A549 (cell line): ENCODE measurements around the gene ABCG4. TPM values are rescaled to one million over a fixed set of nuclear protein-coding genes. Genes with fewer than 3 reads are reported as not detected.

Experiments
- ATAC-seq, 2 experiments: fragments of 200-7000 bp in 1 of 2; fragments of >200 bp in 1 of 2; cut with Nextera tagmentation in 1 of 2; cut with Tn5 transposase in 1 of 2; 3 replicates each; pipeline versions ENCODE4 v1.8.0 to v1.9.1; 2018 to 2020; ENCODE audit warnings: mild to moderate bottlenecking in 1 of 2, moderate library complexity in 1 of 2
- CTCF ChIA-PET: fragments of 300-600 bp; sonication (Branson Sonifier 250); formaldehyde crosslinking; extraction: SDS; loops from one replicate; lab custom pipeline; 2021; ENCODE audit warnings: antibody characterized with exemption, inconsistent platforms; lab: Yijun Ruan, JAX
- POLR2A ChIA-PET: fragments of 350-600 bp; formaldehyde crosslinking; extraction: SDS; loops from one replicate; lab custom pipeline; 2021; ENCODE audit warnings: antibody characterized with exemption, inconsistent platforms; lab: Yijun Ruan, JAX
- DNase-seq, 2 experiments: peaks; one replicate each; pipeline versions ENCODE4 v3.0.0 to v3.0.0-alpha.2; 2011 to 2016; ENCODE audit warnings: low read depth in 1 of 2, low spot score in 1 of 2
- FAIRE-seq: peaks from 2 replicates; lab custom pipeline; 2011; peaks lifted over from hg19 to GRCh38; lab: Jason Lieb, UNC
- H3K27ac ChIP-seq, 2 experiments: fragments of >200 bp; sonication (Bioruptor Twin); formaldehyde crosslinking; 3 replicates each; pipeline ENCODE4 v1.5.1; 2016 to 2017
- H3K4me1 ChIP-seq: fragments of >200 bp; sonication (Bioruptor Twin); formaldehyde crosslinking; 3 replicates; pipeline ENCODE4 v1.6.1; 2016
- H3K4me2 ChIP-seq: fragments of >200 bp; sonication (Bioruptor Twin); formaldehyde crosslinking; 3 replicates; pipeline ENCODE4 v1.6.1; 2016
- H3K4me3 ChIP-seq: fragments of >200 bp; sonication (Bioruptor Twin); formaldehyde crosslinking; 3 replicates; pipeline ENCODE4 v1.5.1; 2016
- H3K9me3 ChIP-seq: fragments of >200 bp; sonication (Bioruptor Twin); formaldehyde crosslinking; 3 replicates; pipeline ENCODE4 v1.6.1; 2016
- CBX2 ChIP-seq: fragments of 200-600 bp; sonication (generic); IDR thresholded peaks from 2 replicates; pipeline ENCODE4 v1.6.1; 2016; ENCODE audit warnings: low read depth, mild to moderate bottlenecking, borderline replicate concordance
- CBX8 ChIP-seq: fragments of 200-600 bp; sonication (generic); IDR thresholded peaks from 2 replicates; pipeline ENCODE4 v1.6.1; 2016
- CEBPB ChIP-seq, 2 experiments: fragments of >200 bp in 1 of 2; sonication (Bioruptor Twin) in 1 of 2; formaldehyde crosslinking in 1 of 2; IDR thresholded peaks; 2 replicates each; pipeline ENCODE4 v1.6.1; 2012 to 2016
- EHF ChIP-seq: fragments of 250-450 bp; sonication (Bioruptor Pico); IDR thresholded peaks from 2 replicates; pipeline ENCODE4 v1.5.0; 2020; ENCODE audit warnings: mild to moderate bottlenecking
- EP300 ChIP-seq, 2 experiments: fragments of >200 bp; sonication (Bioruptor Twin); formaldehyde crosslinking; IDR thresholded peaks; 2 replicates in 1 of 2; 3 replicates in 1 of 2; pipeline ENCODE4 v1.6.1; 2016 to 2017
- FOSB ChIP-seq: fragments of 250-450 bp; sonication (Bioruptor Pico); IDR thresholded peaks from 2 replicates; pipeline ENCODE4 v1.5.0; 2020; ENCODE audit warnings: mild to moderate bottlenecking, moderate library complexity
- FOSL2 ChIP-seq, 2 experiments: fragments of 450-650 bp in 1 of 2; fragments of >200 bp in 1 of 2; sonication (Bioruptor Twin) in 1 of 2; formaldehyde crosslinking; IDR thresholded peaks; 2 replicates each; pipeline versions ENCODE4 v1.5.0 to v1.6.1; 2016 to 2020; ENCODE audit warnings: mild to moderate bottlenecking in 1 of 2, moderate library complexity in 1 of 2
- FOXS1 ChIP-seq: fragments of 250-450 bp; sonication (Bioruptor Pico); IDR thresholded peaks from 2 replicates; pipeline ENCODE4 v1.5.0; 2020; ENCODE audit warnings: mild to moderate bottlenecking, moderate library complexity
- GATA3 ChIP-seq: IDR thresholded peaks from 2 replicates; pipeline ENCODE4 v1.6.1; 2012; ENCODE audit warnings: borderline replicate concordance
- HEYL ChIP-seq: fragments of 250-450 bp; sonication (Bioruptor Pico); IDR thresholded peaks from 2 replicates; pipeline ENCODE4 v1.8.0; 2021; ENCODE audit warnings: mild to moderate bottlenecking, moderate library complexity
- HOXB5 ChIP-seq: fragments of 250-450 bp; sonication (Bioruptor Pico); IDR thresholded peaks from 2 replicates; pipeline ENCODE4 v1.5.0; 2020; ENCODE audit warnings: mild to moderate bottlenecking, moderate library complexity
- JUN ChIP-seq, 2 experiments: fragments of >200 bp; sonication (Bioruptor Twin); formaldehyde crosslinking; IDR thresholded peaks; 2 replicates in 1 of 2; 3 replicates in 1 of 2; pipeline ENCODE4 v1.6.1; 2016 to 2017
- KDM5A ChIP-seq: fragments of 200-600 bp; sonication (generic); IDR thresholded peaks from 2 replicates; pipeline ENCODE4 v1.6.1; 2016; ENCODE audit warnings: antibody characterized with exemption, mild to moderate bottlenecking
- MAFK ChIP-seq: fragments of 450-650 bp; IDR thresholded peaks from 2 replicates; pipeline ENCODE4 v1.6.1; 2014; ENCODE audit not compliant: partially characterized antibody
- NFE2L2 ChIP-seq: fragments of 150-350 bp; conservative IDR thresholded peaks from 2 replicates; pipeline ENCODE4 v1.6.1; 2014; ENCODE audit warnings: low read length
- NPAS2 ChIP-seq: fragments of 250-450 bp; sonication (Bioruptor Pico); IDR thresholded peaks from 2 replicates; pipeline ENCODE4 v1.8.0; 2022; ENCODE audit warnings: mild to moderate bottlenecking, moderate library complexity, borderline replicate concordance
- PHF8 ChIP-seq: fragments of 200-600 bp; sonication (generic); IDR thresholded peaks from 2 replicates; pipeline ENCODE4 v1.6.1; 2016; ENCODE audit warnings: low read depth, mild to moderate bottlenecking, antibody characterized with exemption, moderate library complexity, borderline replicate concordance
- POLR2AphosphoS2 ChIP-seq: conservative IDR thresholded peaks from 2 replicates; pipeline ENCODE4 v1.6.1; 2012; ENCODE audit warnings: low read length, improper control_type of control experiment, inconsistent platforms
- RAD21 ChIP-seq, 2 experiments: fragments of >200 bp in 1 of 2; sonication (Bioruptor Twin) in 1 of 2; formaldehyde crosslinking in 1 of 2; IDR thresholded peaks in 1 of 2; conservative IDR thresholded peaks in 1 of 2; 2 replicates in 1 of 2; 3 replicates in 1 of 2; pipeline ENCODE4 v1.6.1; 2012 to 2018; ENCODE audit warnings: inconsistent platforms in 1 of 2
- RCOR1 ChIP-seq: fragments of 150-350 bp; IDR thresholded peaks from 2 replicates; pipeline ENCODE4 v1.6.1; 2014; ENCODE audit warnings: antibody characterized with exemption, low read length, low read depth
- RFX5 ChIP-seq: fragments of 450-650 bp; IDR thresholded peaks from 2 replicates; pipeline ENCODE4 v1.7.1; 2014; ENCODE audit warnings: antibody characterized with exemption, mild to moderate bottlenecking, moderate library complexity
- RNF2 ChIP-seq: fragments of 200-600 bp; sonication (generic); IDR thresholded peaks from 2 replicates; pipeline ENCODE4 v1.6.1; 2016; ENCODE audit warnings: low read depth, mild to moderate bottlenecking, antibody characterized with exemption, moderate library complexity, borderline replicate concordance
- SMC3 ChIP-seq: fragments of >200 bp; sonication (Bioruptor Twin); formaldehyde crosslinking; IDR thresholded peaks from 3 replicates; pipeline ENCODE4 v1.6.1; 2018; ENCODE audit warnings: inconsistent platforms
- TFCP2L1 ChIP-seq: fragments of 250-450 bp; sonication (Bioruptor Pico); IDR thresholded peaks from 2 replicates; pipeline ENCODE4 v1.5.0; 2021; ENCODE audit warnings: mild to moderate bottlenecking
- ZC3H11A ChIP-seq: fragments of 450-650 bp; IDR thresholded peaks from 2 replicates; pipeline ENCODE4 v1.6.1; 2014; ENCODE audit warnings: antibody characterized with exemption, mild to moderate bottlenecking
- WGBS: methylation state at CpG from one replicate; pipeline ENCODE4 v1.1.6; 2017; ENCODE audit errors: missing lambda C conversion rate; 5-methylcytosine and 5-hydroxymethylcytosine counted together
- polyA minus RNA-seq: library from RNA; depleted of rRNA, polyadenylated mRNA; stranded (reverse); fragments of >200 nt; gene quantifications from 2 replicates; pipeline ENCODE4 v1.2.3, GENCODE V29; 2011; rRNA and poly(A)+ RNA removed
- polyA plus RNA-seq, 4 experiments: library from polyadenylated mRNA; depleted of rRNA in 3 of 4; stranded (reverse); fragments of >200 nt; fragmentation: RNase III in 1 of 4; extraction: RNeasy Plus Mini Kit Qiagen cat#74134 plus additional on column Dnase treatment in 1 of 4; gene quantifications; 2 replicates in 3 of 4; 3 replicates in 1 of 4; pipeline ENCODE4 v1.2.3, GENCODE V29; 2011 to 2017
- TF ChIP-seq, protein P1 (sequence below): fragments of 250-450 bp; sonication (Bioruptor Pico); IDR thresholded peaks from 2 replicates; pipeline ENCODE4 v1.5.0; 2021; ENCODE audit warnings: mild to moderate bottlenecking, moderate library complexity, borderline replicate concordance
- TF ChIP-seq, protein P2 (sequence below): IDR thresholded peaks from 2 replicates; pipeline ENCODE4 v1.6.1; 2012

ABCG4 gene
- polyA plus RNA-seq (2011; rRNA removed) = 0.10 and 0.25 TPM in 2 replicates
- 0.17 and 0.30 TPM in 2 replicates for polyA plus RNA-seq (2012; cell fraction: cytosol; rRNA removed)
- polyA plus RNA-seq (2012; cell fraction: nucleus; rRNA removed) = 0.79 and 1.1 TPM in 2 replicates
- polyA plus RNA-seq (2017; fragmentation: RNase III; extraction: RNeasy Plus Mini Kit Qiagen cat#74134 plus additional on column Dnase treatment) = 0.33 to 0.44 TPM (median 0.35 TPM) in 3 replicates
- polyA minus RNA-seq = 0.39 and 0.54 TPM in 2 replicates

DNA sequence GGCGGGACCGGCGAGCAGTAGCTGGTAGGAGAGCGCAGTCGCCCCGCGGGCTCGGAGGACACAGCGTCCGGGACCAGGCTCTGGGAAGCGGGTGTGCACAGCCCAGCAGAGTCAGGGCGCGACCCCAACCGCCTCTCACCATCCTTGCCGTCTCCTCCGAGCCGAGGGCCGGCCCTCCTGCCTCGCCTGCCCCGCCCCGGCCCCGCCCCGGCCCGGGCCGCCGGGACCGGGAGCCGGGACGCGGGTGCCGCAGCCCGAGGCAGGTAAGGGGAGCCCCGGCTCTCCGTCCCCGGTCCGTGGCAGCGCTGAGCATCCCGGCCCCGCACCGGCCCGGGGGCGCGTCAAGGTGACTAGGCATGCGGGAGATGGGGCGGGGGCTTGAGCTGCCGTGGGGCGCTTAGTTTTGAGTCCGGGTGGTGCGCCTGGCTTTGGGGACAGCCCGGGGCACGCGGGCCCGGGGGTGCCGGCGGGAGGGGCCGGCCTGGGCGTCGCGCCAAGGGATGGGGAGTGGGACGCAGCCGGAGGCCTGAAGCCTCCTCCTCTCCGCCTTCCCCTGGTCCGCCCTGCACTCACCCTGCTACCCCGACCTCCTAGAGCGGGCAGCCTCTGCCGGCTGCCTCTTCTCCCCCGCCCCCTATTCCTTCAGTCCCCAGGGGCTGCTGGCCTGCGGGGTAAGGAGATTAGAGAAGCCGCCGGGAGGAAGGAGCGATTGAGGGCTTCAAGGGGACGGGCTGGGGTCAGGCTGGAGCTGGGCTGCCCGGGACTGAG is at the start of gene ABCG4:
Gene ABCG4 (plus strand): TSS at position 35 of the 768 bp plus-strand sequence. CDS start 914 bp downstream, outside the sequence.
- FAIRE-seq (no peak), DNase-seq (no peak), ATAC-seq (peak; percentile 60 to 63)
- Histone ChIP-seq H3K4me3 (peak within 1 kb of the TSS; percentile 51), H3K27ac (peak within 1 kb of the TSS; percentile 54 to 85), H3K9me3 (no peaks in the 10 kb centered on the region), H3K4me1 (0 out of 3 replicates have a peak, but pooled peaks cover 4% of the 10 kb centered on the region), H3K4me2 (peak within 1 kb of the TSS; percentile 90)
- 40% methylated on average over 1 of the region's 73 CpGs for WGBS
- ChIA-PET CTCF (interaction anchor here (0.9 to 7.2 kb wide), 4 partner anchors 8 to 135 kb away, joined by 3 to 39 read pairs (median 4); partner anchors contain the start of gene DPAGT1), POLR2A (no interaction called here)
- TF ChIP-seq RFX5 (no peak), FOSB (no peak), GATA3 (no peak), TFCP2L1 (CRISPR knock-in tag) (no peak), NFE2L2 (no peak), RCOR1 (no peak), FOXS1 (no peak), KDM5A (no peak), NPAS2 (CRISPR knock-in tag) (no peak), MAFK (no peak), JUN (IDR thresholded peaks at IDR 0.05) (no peak)
- TF ChIP-seq, protein P1, sequence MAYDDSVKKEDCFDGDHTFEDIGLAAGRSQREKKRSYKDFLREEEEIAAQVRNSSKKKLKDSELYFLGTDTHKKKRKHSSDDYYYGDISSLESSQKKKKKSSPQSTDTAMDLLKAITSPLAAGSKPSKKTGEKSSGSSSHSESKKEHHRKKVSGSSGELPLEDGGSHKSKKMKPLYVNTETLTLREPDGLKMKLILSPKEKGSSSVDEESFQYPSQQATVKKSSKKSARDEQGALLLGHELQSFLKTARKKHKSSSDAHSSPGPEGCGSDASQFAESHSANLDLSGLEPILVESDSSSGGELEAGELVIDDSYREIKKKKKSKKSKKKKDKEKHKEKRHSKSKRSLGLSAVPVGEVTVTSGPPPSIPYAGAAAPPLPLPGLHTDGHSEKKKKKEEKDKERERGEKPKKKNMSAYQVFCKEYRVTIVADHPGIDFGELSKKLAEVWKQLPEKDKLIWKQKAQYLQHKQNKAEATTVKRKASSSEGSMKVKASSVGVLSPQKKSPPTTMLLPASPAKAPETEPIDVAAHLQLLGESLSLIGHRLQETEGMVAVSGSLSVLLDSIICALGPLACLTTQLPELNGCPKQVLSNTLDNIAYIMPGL (CRISPR knock-in tag) = no peak

DNA sequence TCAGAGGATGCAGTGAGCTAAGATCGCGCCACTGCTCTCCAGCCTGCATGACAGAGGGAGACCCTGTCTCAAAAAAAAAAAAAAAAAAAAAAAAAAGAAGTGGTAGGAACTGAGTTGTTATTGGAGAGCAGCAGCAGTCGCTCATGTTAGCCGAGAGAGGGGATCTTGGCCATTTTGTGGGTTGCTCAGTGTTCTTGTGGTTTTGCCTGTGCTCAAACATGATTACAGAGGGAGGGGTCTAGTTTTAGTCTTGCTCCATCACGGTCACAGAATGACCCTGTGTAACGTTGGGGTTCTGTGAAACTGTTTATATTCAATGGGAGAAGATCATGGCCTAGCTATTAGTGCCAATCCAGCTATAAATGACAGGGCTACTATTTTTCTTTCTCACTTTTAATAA is 49.1 kb upstream of the ABCG4 start:
- Histone ChIP-seq H3K4me2 (peak overlapping the region; percentile 99), H3K9me3 (no peaks in the 10 kb centered on the region), H3K4me1 (peaks cover 26% of the 10 kb centered on the region), H3K27ac (no peak overlapping the region), H3K4me3 (no peak overlapping the region)
- no peak for FAIRE-seq
- DNase-seq = no peak
- no peak for TF ChIP-seq HOXB5
- no peak for TF ChIP-seq POLR2AphosphoS2
- no peak for TF ChIP-seq ZC3H11A
- no peak for TF ChIP-seq FOSL2 (IDR thresholded peaks at IDR 0.05)
- no peak for TF ChIP-seq FOSL2 (CRISPR knock-in tag; IDR thresholded peaks at IDR 0.05)
- TF ChIP-seq SMC3 = no peak
- no peak for TF ChIP-seq CBX2
- TF ChIP-seq, protein P2, sequence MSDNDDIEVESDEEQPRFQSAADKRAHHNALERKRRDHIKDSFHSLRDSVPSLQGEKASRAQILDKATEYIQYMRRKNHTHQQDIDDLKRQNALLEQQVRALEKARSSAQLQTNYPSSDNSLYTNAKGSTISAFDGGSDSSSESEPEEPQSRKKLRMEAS = no peak
- no peak for TF ChIP-seq EHF
- TF ChIP-seq EP300 (IDR thresholded peaks at IDR 0.05) = no peak
- TF ChIP-seq HEYL (CRISPR knock-in tag) = no peak
- no peak for TF ChIP-seq RNF2
- TF ChIP-seq CBX8 = no peak
- no peak for TF ChIP-seq PHF8
- TF ChIP-seq CEBPB (IDR thresholded peaks at IDR 0.05) = no peak
- no peak for TF ChIP-seq RAD21 (conservative IDR thresholded peaks at IDR 0.05 in 1 of 2, IDR thresholded peaks at IDR 0.05 in 1 of 2)
- no peak for ATAC-seq
- WGBS = 72% methylated on average over 6 of the region's 6 CpGs
- ChIA-PET CTCF (interaction anchor here (0.6 to 1.4 kb wide), 11 partner anchors 9 to 97 kb away, joined by 3 to 9 read pairs (median 3); partner anchors contain the start of gene VPS11), POLR2A (interaction anchor here (0.7 kb wide), 1 partner anchor 70 kb away, joined by 3 read pairs; no protein-coding TSS in a partner anchor)
